ENCODE measurements around the gene CIT.
A peak's percentile ranks its signal among the peaks of the same experiment; 100 is the strongest.

The CIT gene

DNA sequence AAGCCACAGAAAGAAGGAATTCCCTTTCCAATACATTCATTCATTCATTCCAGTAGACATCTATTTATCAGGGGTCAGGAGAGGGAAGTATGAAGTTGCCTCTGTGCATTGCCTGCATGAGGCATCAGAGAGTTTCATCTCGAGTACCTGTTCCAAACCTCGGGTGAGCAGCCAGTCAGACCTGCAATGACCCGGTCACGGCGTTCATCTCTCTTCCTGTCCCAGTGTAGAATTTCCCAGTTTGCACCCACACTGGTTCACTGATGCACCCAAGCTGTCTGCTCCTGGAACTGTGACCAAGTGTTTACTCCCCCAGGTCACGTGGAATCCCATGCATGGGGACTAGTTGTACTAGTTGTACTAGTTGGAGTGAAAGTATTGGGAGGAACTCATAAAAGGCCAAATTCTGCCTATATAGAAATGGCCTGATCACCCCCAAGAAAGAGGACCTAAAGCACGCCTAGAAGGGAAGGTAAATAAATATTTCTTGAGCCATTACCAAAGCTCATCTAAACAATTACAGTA is 231.5 kb downstream of the CIT start:
- TF ChIP-seq CTCF (IDR thresholded peaks at IDR 0.05; ENCODE audit: insufficient read depth, low read depth, low read length, missing control alignments) = no peak
- no peak for DNase-seq (ENCODE audit: low read depth)
- H3K4me3 ChIP-seq (ENCODE audit: low read depth, low read length) = no peak overlapping the region

DNA sequence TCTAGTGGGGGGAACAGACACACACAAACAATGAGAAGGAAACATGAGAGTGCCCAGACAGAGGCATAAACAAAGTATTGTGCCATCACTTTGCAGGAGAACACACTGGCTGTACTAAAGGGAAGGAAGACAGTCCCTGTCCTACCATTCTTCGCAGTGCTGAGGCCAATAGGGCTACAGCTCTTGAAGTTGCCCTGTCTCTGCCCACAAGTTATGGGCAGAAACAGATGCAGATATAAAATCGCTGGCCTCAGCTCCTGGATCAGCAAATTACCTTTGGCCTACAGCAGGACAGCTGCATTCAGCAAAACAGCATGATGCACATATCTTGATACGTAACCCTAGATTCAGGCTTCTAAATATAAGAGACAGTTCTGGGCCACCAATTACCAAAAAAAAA is 232.2 kb downstream of the CIT start:
- H3K4me3 ChIP-seq (ENCODE audit: low read depth, low read length) = no peak overlapping the region
- no peak for DNase-seq (ENCODE audit: low read depth)
- TF ChIP-seq CTCF (IDR thresholded peaks at IDR 0.05; ENCODE audit: insufficient read depth, low read depth, low read length, missing control alignments) = no peak

GRCh38 chr12:119642986-119643385 is 234.1 kb downstream of the CIT start:
- no peak overlapping the region for H3K4me3 ChIP-seq (ENCODE audit: low read depth, low read length)
- DNase-seq (ENCODE audit: low read depth) = no peak
- peak; percentile 43 for TF ChIP-seq CTCF (IDR thresholded peaks at IDR 0.05; ENCODE audit: insufficient read depth, low read depth, low read length, missing control alignments)

Measured in GM12865 (cell line).